ENCODE data around the gene LTBP1. TPM values are rescaled to one million over a fixed set of nuclear protein-coding genes. Genes with fewer than 3 reads are reported as not detected.
A peak's percentile ranks its signal among the peaks of the same experiment; 100 is the strongest.

LTBP1 gene
- total and polyA plus RNA-seq, 2 experiments from 2014 or later, result 157 to 211 TPM

- Histone ChIP-seq H3K27me3 (replicated peaks; ENCODE audit: insufficient read depth) (no peaks in the 10 kb centered on the region), H3K79me2 (ENCODE audit: insufficient read depth) (no peaks in the 10 kb centered on the region), H3K4me2 (ENCODE audit: unreplicated experiment) (peak overlapping the region; percentile 72), H3K4me1 (ENCODE audit: insufficient read depth) (peaks cover 34% of the 10 kb centered on the region), H3F3A (ENCODE audit: insufficient read depth) (peaks cover 43% of the 10 kb centered on the region), H3K9me3 (ENCODE audit: low read depth) (no peaks in the 10 kb centered on the region), H3K9ac (peak overlapping the region; percentile 38), H3K27ac (peak overlapping the region; percentile 62), H3K9me2 (ENCODE audit: insufficient read depth) (no peaks in the 10 kb centered on the region; the same call in 1 of the 2 replicates), H4K20me1 (ENCODE audit: insufficient read depth) (no peaks in the 10 kb centered on the region), H2AFZ (peak overlapping the region; percentile 9; the same call in 1 of the 2 replicates), H3K4me3 (peak overlapping the region; percentile 55), H3K36me3 (ENCODE audit: low read depth) (no peaks in the 10 kb centered on the region; the same call in none of the 2 replicates)
- TF ChIP-seq EZH2 (IDR thresholded peaks at IDR 0.05; ENCODE audit: insufficient read depth, poor library complexity, severe bottlenecking) (no peak), EZH2phosphoT487 (IDR thresholded peaks at IDR 0.05; ENCODE audit: insufficient read depth, low read depth) (no peak)
- DNase-seq, result peak; percentile 73
- 3 to 4% methylated on average over 7 of the region's 7 CpGs for WGBS, 2 experiments (ENCODE audit: low coverage in 1 of 2, low lambda C conversion rate in 2 of 2, missing lambda C conversion rate in 2 of 2)
- in situ Hi-C loops (cut with MboI), result loop anchor here (25.0 kb wide), 1 partner anchor 296 kb away; the partner anchor contains the start of gene FAM98A
Observed at GRCh38 chr2:33291278-33292013, 344.7 kb downstream of the LTBP1 start.

GRCh38 chr2:33292063-33292462, 345.3 kb downstream of the LTBP1 start:
- H3K4me2 ChIP-seq (ENCODE audit: unreplicated experiment), result peak overlapping the region; percentile 72
- no peaks in the 10 kb centered on the region for H3K27me3 ChIP-seq (replicated peaks; ENCODE audit: insufficient read depth)
- no peaks in the 10 kb centered on the region; the same call in 1 of the 2 replicates for H3K36me3 ChIP-seq (ENCODE audit: low read depth)
- 80 to 81% methylated on average over 2 of the region's 2 CpGs for WGBS, 2 experiments (ENCODE audit: low coverage in 1 of 2, low lambda C conversion rate in 2 of 2, missing lambda C conversion rate in 2 of 2)
- peak overlapping the region; percentile 55 for H3K4me3 ChIP-seq
- no peaks in the 10 kb centered on the region for H3K9me3 ChIP-seq (ENCODE audit: low read depth)
- H3K4me1 ChIP-seq (ENCODE audit: insufficient read depth), result peaks cover 34% of the 10 kb centered on the region
- peaks cover 42% of the 10 kb centered on the region for H3F3A ChIP-seq (ENCODE audit: insufficient read depth)
- in situ Hi-C loops (cut with MboI), result loop anchor here (25.0 kb wide), 1 partner anchor 295 kb away; the partner anchor contains the start of gene FAM98A
- no peaks in the 10 kb centered on the region; the same call in 1 of the 2 replicates for H3K9me2 ChIP-seq (ENCODE audit: insufficient read depth)
- H4K20me1 ChIP-seq (ENCODE audit: insufficient read depth), result no peaks in the 10 kb centered on the region
- peak overlapping the region; percentile 38 for H3K9ac ChIP-seq
- peak overlapping the region; percentile 9; the same call in 1 of the 2 replicates for H2AFZ ChIP-seq
- H3K79me2 ChIP-seq (ENCODE audit: insufficient read depth), result no peaks in the 10 kb centered on the region
- peak overlapping the region; percentile 62 for H3K27ac ChIP-seq
- no peak for TF ChIP-seq EZH2phosphoT487 (IDR thresholded peaks at IDR 0.05; ENCODE audit: insufficient read depth, low read depth)
- TF ChIP-seq EZH2 (IDR thresholded peaks at IDR 0.05; ENCODE audit: insufficient read depth, poor library complexity, severe bottlenecking), result no peak
- DNase-seq, result no peak

DNA sequence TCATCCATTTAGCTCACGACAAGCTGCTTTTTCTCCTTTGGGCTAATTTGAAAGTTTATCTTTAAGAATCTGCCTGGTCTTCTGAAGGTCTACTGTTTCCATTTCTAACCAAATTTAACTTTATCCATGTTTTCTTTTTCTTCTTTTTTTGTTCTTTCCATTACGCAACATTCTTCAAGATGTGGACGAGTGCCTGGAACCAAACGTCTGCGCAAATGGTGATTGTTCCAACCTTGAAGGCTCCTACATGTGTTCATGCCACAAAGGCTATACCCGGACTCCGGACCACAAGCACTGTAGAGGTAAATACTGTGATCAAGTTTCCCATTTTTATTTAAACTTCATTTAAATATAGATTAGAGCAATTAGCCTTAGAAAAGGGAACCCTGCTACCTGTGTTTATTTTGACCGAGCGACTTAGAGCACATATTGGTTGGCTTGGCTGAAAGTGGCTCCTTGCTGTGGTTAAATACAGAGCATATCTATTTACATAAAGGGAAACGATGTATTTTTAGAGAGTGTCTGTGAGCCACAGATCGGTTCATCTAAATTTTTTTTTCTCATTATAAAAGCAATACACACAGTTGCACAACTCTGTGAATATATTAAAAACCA, 346.3 kb downstream of the LTBP1 start:
- 83 to 86% methylated on average over 11 of the region's 11 CpGs for WGBS, 2 experiments (ENCODE audit: low coverage in 1 of 2, low lambda C conversion rate in 2 of 2, missing lambda C conversion rate in 2 of 2)
- Histone ChIP-seq H3K27me3 (replicated peaks; ENCODE audit: insufficient read depth) (no peaks in the 10 kb centered on the region), H2AFZ (no peak overlapping the region), H3K4me2 (ENCODE audit: unreplicated experiment) (no peak overlapping the region), H4K20me1 (ENCODE audit: insufficient read depth) (no peaks in the 10 kb centered on the region), H3K9me2 (ENCODE audit: insufficient read depth) (no peaks in the 10 kb centered on the region; the same call in 1 of the 2 replicates), H3K36me3 (ENCODE audit: low read depth) (no peaks in the 10 kb centered on the region; the same call in 1 of the 2 replicates), H3K27ac (no peak overlapping the region), H3K9me3 (ENCODE audit: low read depth) (no peaks in the 10 kb centered on the region), H3K4me3 (no peak overlapping the region), H3K79me2 (ENCODE audit: insufficient read depth) (no peaks in the 10 kb centered on the region), H3K9ac (no peak overlapping the region), H3F3A (ENCODE audit: insufficient read depth) (peaks cover 41% of the 10 kb centered on the region), H3K4me1 (ENCODE audit: insufficient read depth) (peaks cover 33% of the 10 kb centered on the region)
- TF ChIP-seq EZH2phosphoT487 (IDR thresholded peaks at IDR 0.05; ENCODE audit: insufficient read depth, low read depth), result no peak
- TF ChIP-seq EZH2 (IDR thresholded peaks at IDR 0.05; ENCODE audit: insufficient read depth, poor library complexity, severe bottlenecking), result no peak
- in situ Hi-C loops (cut with MboI), result loop anchor here (25.0 kb wide), 1 partner anchor 294 kb away; the partner anchor contains the start of gene FAM98A
- no peak for DNase-seq

GRCh38 chr2:33298233-33298632, 351.5 kb downstream of the LTBP1 start:
- H3K36me3 ChIP-seq (ENCODE audit: low read depth), result 0 out of 2 replicates have a peak, but pooled peaks cover 3% of the 10 kb centered on the region
- H3K27ac ChIP-seq, result peak overlapping the region; percentile 63

More at GRCh38 chr2:33298233-33298632, 351.5 kb downstream of the LTBP1 start:
- DNase-seq, result peak; percentile 80
- Histone ChIP-seq H3K9me2 (ENCODE audit: insufficient read depth) (no peaks in the 10 kb centered on the region; the same call in 1 of the 2 replicates), H3K4me2 (ENCODE audit: unreplicated experiment) (peak overlapping the region; percentile 39), H3K4me1 (ENCODE audit: insufficient read depth) (peaks cover 15% of the 10 kb centered on the region), H3K9ac (no peak overlapping the region), H3K27me3 (replicated peaks; ENCODE audit: insufficient read depth) (no peaks in the 10 kb centered on the region), H3K4me3 (no peak overlapping the region), H4K20me1 (ENCODE audit: insufficient read depth) (no peaks in the 10 kb centered on the region), H3F3A (ENCODE audit: insufficient read depth) (peaks cover 17% of the 10 kb centered on the region), H3K9me3 (ENCODE audit: low read depth) (no peaks in the 10 kb centered on the region), H2AFZ (no peak overlapping the region), H3K79me2 (ENCODE audit: insufficient read depth) (no peaks in the 10 kb centered on the region)
- WGBS, 2 experiments (ENCODE audit: low coverage in 1 of 2, low lambda C conversion rate in 2 of 2, missing lambda C conversion rate in 2 of 2), result 8 to 10% methylated on average over 3 of the region's 3 CpGs
- in situ Hi-C loops (cut with MboI), result loop anchor here (25.0 kb wide), 1 partner anchor 289 kb away; the partner anchor contains the start of gene FAM98A
- no peak for TF ChIP-seq EZH2phosphoT487 (IDR thresholded peaks at IDR 0.05; ENCODE audit: insufficient read depth, low read depth)
- TF ChIP-seq EZH2 (IDR thresholded peaks at IDR 0.05; ENCODE audit: insufficient read depth, poor library complexity, severe bottlenecking), result no peak
